Ovary (tissue), 9 donors: ENCODE results near the gene ALPK3. TPM values are rescaled to one million over a fixed set of nuclear protein-coding genes. Genes with fewer than 3 reads are reported as not detected.

Experiments
- DNase-seq, 5 donors: peaks; one replicate each; pipeline ENCODE4 v3.0.0-alpha.2; 2019 to 2020
- H3K27ac ChIP-seq, 2 donors: fragments of 200-600 bp; one replicate each; pipeline versions ENCODE4 v1.5.1 to v1.8.0; 2019 to 2022
- H3K27me3 ChIP-seq: fragments of 200-600 bp; one replicate; pipeline ENCODE4 v1.8.0; 2022
- H3K36me3 ChIP-seq: fragments of 200-600 bp; sonication (generic); one replicate; pipeline ENCODE4 v1.5.1; 2019
- H3K4me1 ChIP-seq: one replicate; pipeline ENCODE4 v1.8.1; 2013; ENCODE audit warnings: mild to moderate bottlenecking, moderate library complexity; ENCODE audit not compliant: insufficient read depth
- H3K4me3 ChIP-seq: fragments of 200-600 bp; sonication (generic); one replicate; pipeline ENCODE4 v1.5.1; 2017
- H3K9me3 ChIP-seq, 2 donors: fragments of 200-600 bp in 1 of 2; sonication (generic) in 1 of 2; one replicate each; pipeline versions ENCODE4 v1.5.1 to v1.8.1; 2013 to 2019; ENCODE audit warnings: mild to moderate bottlenecking in 1 of 2, moderate library complexity in 1 of 2
- CTCF ChIP-seq, 3 donors: fragments of 450-650 bp in 2 of 3; fragments of 200-600 bp in 1 of 3; IDR thresholded peaks; one replicate each; pipeline versions ENCODE4 v1.5.1 to v1.8.0; 2016 to 2022; ENCODE audit warnings: antibody characterized with exemption in 3 of 3, mild to moderate bottlenecking in 1 of 3
- EP300 ChIP-seq: sonication (generic); formaldehyde crosslinking; IDR thresholded peaks from one replicate; pipeline ENCODE4 v1.6.1; 2017; ENCODE audit warnings: antibody characterized with exemption
- POLR2A ChIP-seq: fragments of 450-650 bp; IDR thresholded peaks from one replicate; pipeline ENCODE4 v1.6.1; 2017; ENCODE audit warnings: antibody characterized with exemption, mild to moderate bottlenecking, moderate library complexity
- WGBS, 3 donors: extraction: QIAGEN DNeasy Blood & Tissue Kit in 1 of 3; methylation state at CpG; one replicate each; pipeline versions ENCODE4 v1.1.5 to v1.1.7; 2013 to 2017; 5-methylcytosine and 5-hydroxymethylcytosine counted together
- intact Hi-C, 4 donors: fragments of 100-400 bp; cut with DNase I; formaldehyde crosslinking; loops; one replicate each; pipeline versions ENCODE4 v1.11.0 to v1.15.1; 2022 to 2023
- polyA plus RNA-seq, 2 donors: library from polyadenylated mRNA; stranded (reverse); fragments of 200-250 nt in 1 of 2; fragments of 350-450 nt in 1 of 2; fragmentation: Illumina TruSeq in 1 of 2; extraction: RNeasy Lipid Tissue Mini Kit (QIAGEN cat#74804) in 1 of 2; gene quantifications; one replicate each; pipeline ENCODE4 v1.2.3, GENCODE V29; 2013 to 2014
- total RNA-seq, 7 donors: library from RNA; depleted of rRNA in 2 of 7; stranded (reverse); fragments of >200 nt in 2 of 7; fragmentation: NEBNext Ultra II Directional in 3 of 7; extraction: Animal tissue kit (Norgen Biotek cat#: 25700) in 3 of 7; gene quantifications; one replicate each; pipeline versions ENCODE4 v1.1.0 to v1.2.4, GENCODE V29; 2016 to 2023
- donor health status: DM: no; HTN: no; CAD: no; lungs with moderate emphysema.
- donor health status: DM: no; HTN: no; CAD: no.
- donor health status: Bipolar disorder and iron deficiency.
- donor health status: DM: yes; HTN: yes; CAD: no.
- donor health status: DM: no; HTN: no; CAD: no.
- donor health status: DM: yes; HTN: yes; CAD: no.

The ALPK3 gene
- total and polyA plus RNA-seq, 9 donors: 0.48 to 2.8 (median 1.0) TPM

DNA sequence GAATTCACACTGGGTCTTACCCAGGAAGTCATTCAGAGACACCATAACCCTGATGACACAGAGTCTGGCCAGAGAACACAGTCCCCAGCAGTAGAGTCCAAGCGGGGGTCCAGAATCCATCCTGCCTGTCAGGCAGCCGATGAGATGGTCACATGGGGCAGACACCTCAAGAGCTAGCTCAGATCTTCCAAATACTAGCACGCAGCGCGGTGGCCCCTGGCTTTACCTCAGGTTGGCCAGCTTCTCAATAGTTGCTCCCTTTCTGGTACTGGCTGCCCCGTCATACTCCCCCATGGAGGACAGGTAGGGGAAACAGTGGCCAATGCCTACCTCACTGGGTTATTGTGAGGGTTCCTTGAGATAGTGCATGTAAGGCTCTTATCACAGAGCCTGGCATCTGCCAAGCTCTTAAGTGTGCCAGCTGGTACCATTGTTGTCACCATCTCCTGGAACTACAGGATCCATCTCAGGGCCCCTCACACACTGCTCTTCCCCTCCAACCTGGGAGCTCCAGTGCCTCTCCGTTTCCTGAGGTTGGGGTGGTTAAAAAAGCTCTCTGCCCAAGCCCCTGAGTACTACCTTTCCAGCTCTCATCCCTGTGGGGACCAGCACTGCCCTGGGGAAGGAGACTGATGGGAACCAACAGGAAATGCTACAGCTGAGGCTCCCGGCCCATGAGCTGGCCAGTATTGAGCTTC, 63.8 kb downstream of the ALPK3 start:
- H3K36me3 ChIP-seq: no peaks in the 10 kb centered on the region
- H3K27me3 ChIP-seq: no peaks in the 10 kb centered on the region
- 89 to 99% (median 92%) methylated on average over 8 of the region's 8 CpGs for WGBS, 3 donors
- DNase-seq: no peak
- H3K27ac ChIP-seq: no peak overlapping the region
- H3K4me3 ChIP-seq: no peak overlapping the region
- no peaks in the 10 kb centered on the region for H3K4me1 ChIP-seq
- intact Hi-C loops: no loop called here
- TF ChIP-seq POLR2A (no peak), EP300 (no peak), CTCF (IDR thresholded peaks at IDR 0.05) (no peak)
- no peaks in the 10 kb centered on the region for H3K9me3 ChIP-seq

DNA sequence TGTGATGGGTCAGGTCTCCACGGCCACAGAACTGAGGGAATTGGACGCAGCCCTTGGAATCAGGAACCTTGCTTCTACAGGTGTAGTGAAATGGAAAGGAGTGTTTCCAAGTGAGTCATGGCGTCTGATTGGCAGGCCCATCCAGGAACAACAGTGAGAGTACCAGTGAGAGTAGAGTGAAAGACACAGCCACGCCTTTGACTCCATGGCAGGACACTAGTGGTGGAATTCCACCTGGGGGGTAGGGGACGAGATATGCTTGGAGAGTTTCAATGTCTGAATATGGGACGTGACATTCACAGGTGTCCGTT, 64.3 kb downstream of the ALPK3 start:
- no peaks in the 10 kb centered on the region for H3K4me1 ChIP-seq
- no peak for DNase-seq
- H3K9me3 ChIP-seq: no peaks in the 10 kb centered on the region
- no peak overlapping the region for H3K27ac ChIP-seq
- H3K36me3 ChIP-seq: no peaks in the 10 kb centered on the region
- 91 to 96% (median 94%) methylated on average over 7 of the region's 7 CpGs for WGBS, 3 donors
- no peak for TF ChIP-seq EP300
- no peak for TF ChIP-seq CTCF (IDR thresholded peaks at IDR 0.05)
- TF ChIP-seq POLR2A: no peak
- no peaks in the 10 kb centered on the region for H3K27me3 ChIP-seq
- H3K4me3 ChIP-seq: no peak overlapping the region
- intact Hi-C loops: no loop called here

DNA sequence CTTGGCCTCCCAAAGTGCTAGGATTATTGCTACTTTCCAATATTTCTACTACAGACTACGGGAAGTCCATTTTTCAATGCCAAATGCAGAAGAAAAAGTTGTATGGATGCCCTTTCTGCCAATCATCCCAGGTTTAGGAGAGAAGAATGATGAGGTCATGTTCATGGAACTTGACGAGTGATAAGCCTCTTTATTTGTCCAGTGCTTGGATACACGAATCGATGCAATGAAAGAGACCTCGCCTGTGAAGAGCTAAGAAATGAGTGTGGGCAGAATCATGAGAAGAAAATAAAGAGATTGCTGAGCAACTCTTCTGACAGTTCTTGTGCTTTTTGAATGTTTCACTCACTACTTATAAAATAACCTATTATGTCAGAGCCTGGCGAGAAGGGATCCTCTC, 66.3 kb downstream of the ALPK3 start:
- Histone ChIP-seq H3K9me3 (no peaks in the 10 kb centered on the region), H3K27me3 (no peaks in the 10 kb centered on the region), H3K36me3 (no peaks in the 10 kb centered on the region), H3K4me1 (no peaks in the 10 kb centered on the region), H3K27ac (no peak overlapping the region), H3K4me3 (no peak overlapping the region)
- intact Hi-C loops: no loop called here
- 76 to 84% (median 81%) methylated on average over 6 of the region's 6 CpGs for whole genome bisulfite sequencing, 3 donors
- no peak for TF ChIP-seq EP300
- TF ChIP-seq CTCF (IDR thresholded peaks at IDR 0.05): no peak
- no peak for TF ChIP-seq POLR2A
- DNase-seq: no peak

DNA sequence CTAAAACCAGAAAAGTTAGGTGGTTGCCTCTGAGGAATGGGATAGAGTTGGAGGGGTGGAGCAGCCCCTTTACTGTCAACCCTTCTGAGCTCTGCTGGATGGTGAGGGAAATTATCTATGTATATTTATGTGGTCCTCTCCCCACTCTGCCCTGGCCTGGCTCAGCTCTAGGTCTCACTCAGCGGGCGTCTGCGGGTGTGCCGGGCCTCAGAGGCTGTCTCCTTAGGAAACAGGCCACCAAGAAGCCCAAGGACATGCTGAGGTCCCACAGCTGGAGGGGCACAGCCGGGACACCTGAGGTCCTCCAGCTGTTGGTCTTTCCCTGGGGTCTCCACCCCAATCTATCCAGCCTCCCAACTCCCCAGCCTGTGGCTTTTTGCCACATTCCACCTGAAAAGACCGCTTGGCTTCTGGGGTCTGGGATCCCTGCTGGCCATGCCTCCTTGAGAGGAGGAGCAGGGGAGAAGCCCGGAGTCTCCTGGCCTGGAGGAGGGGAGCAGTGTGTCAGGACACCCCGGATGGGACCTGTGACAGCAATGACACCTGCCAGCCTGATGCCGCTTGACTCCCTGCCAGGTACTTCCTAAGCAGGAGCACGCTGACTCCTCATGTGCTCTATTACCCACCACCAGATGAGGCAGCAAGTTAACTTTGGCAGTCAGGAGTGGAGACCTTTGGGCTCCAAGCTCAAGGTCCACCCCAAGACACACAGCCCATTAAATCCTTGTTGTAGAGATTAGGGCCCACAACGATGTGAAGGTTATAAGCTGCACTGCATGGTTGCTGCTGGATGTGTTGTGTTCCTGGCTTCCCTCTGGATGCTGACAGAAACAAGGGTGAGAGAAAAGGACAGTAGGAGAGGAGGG, 67.0 kb downstream of the ALPK3 start, which contains the start of gene SLC28A1:
TSS of gene SLC28A1 (plus strand) at position 747 of the 866 bp plus-strand sequence. CDS start 3,099 bp downstream, outside the sequence.
- Histone ChIP-seq H3K9me3 (no peaks in the 10 kb centered on the region), H3K4me3 (no peak within 1 kb of the TSS), H3K4me1 (no peaks in the 10 kb centered on the region), H3K27ac (no peak within 1 kb of the TSS), H3K36me3 (no peaks in the 10 kb centered on the region), H3K27me3 (no peaks in the 10 kb centered on the region)
- DNase-seq: no peak
- no peak for TF ChIP-seq CTCF (IDR thresholded peaks at IDR 0.05)
- TF ChIP-seq EP300: no peak
- no peak for TF ChIP-seq POLR2A
- 67 to 79% (median 74%) methylated on average over 11 of the region's 11 CpGs for WGBS, 3 donors
- intact Hi-C loops: no loop called here
